ENCODE measurements around the gene FOXL2NB. TPM values are rescaled to one million over a fixed set of nuclear protein-coding genes. Genes with fewer than 3 reads are reported as not detected.

FOXL2NB gene
- total RNA-seq, 3 donors from 2014 or later (not counting 1 experiment from before 2014, with no cell fraction given) = not detected

- H3K36me3 Mint-ChIP-seq = no peaks in the 10 kb centered on the region
- H3K9me3 ChIP-seq (ENCODE audit: control insufficient read depth, insufficient read depth, low read length) = no peaks in the 10 kb centered on the region
- DNase-seq = peak in 1 of 2 donors; percentile 44
- H3K27ac ChIP-seq (ENCODE audit: low read length) = no peak overlapping the region
- no peaks in the 10 kb centered on the region for H3K9me3 Mint-ChIP-seq
- H3K27me3 Mint-ChIP-seq (ENCODE audit: low read depth in 2 of 2) = peaks cover 71 to 74% of the 10 kb centered on the region in 2 donors
- peaks cover 82% of the 10 kb centered on the region for H3K27me3 ChIP-seq (ENCODE audit: control insufficient read depth, insufficient read depth, low read length)
- H3K4me3 Mint-ChIP-seq = peak overlapping the region; percentile 79
- H3K36me3 ChIP-seq (ENCODE audit: control insufficient read depth, insufficient read depth, low read length) = no peaks in the 10 kb centered on the region
- no peak overlapping the region for H3K27ac Mint-ChIP-seq
- H3K4me1 ChIP-seq (ENCODE audit: control insufficient read depth, insufficient read depth, low read length) = peaks cover 47% of the 10 kb centered on the region
- H3K4me1 Mint-ChIP-seq = peaks cover 19 to 34% of the 10 kb centered on the region in 2 donors
- H3K4me3 ChIP-seq (ENCODE audit: low read length) = no peak overlapping the region
- WGBS (ENCODE audit: insufficient coverage) = 14% methylated on average over 27 of the region's 30 CpGs
- no peak for ATAC-seq
- intact Hi-C loops (cut with micrococcal nuclease) = no loop called here
- TF ChIP-seq CTCF (IDR thresholded peaks at IDR 0.05) = no peak
Observed at GRCh38 chr3:138943724-138944653, 3.0 kb upstream of the FOXL2NB start.

GRCh38 chr3:138944654-138944928 is 2.4 kb upstream of the FOXL2NB start:
- Histone ChIP-seq H3K27me3 (ENCODE audit: control insufficient read depth, insufficient read depth, low read length) (peaks cover 80% of the 10 kb centered on the region), H3K27ac (ENCODE audit: low read length) (no peak overlapping the region), H3K9me3 (ENCODE audit: control insufficient read depth, insufficient read depth, low read length) (no peaks in the 10 kb centered on the region), H3K36me3 (ENCODE audit: control insufficient read depth, insufficient read depth, low read length) (no peaks in the 10 kb centered on the region), H3K4me3 (ENCODE audit: low read length) (no peak overlapping the region), H3K4me1 (ENCODE audit: control insufficient read depth, insufficient read depth, low read length) (peaks cover 44% of the 10 kb centered on the region)
- 5% methylated on average over 11 of the region's 12 CpGs for WGBS (ENCODE audit: insufficient coverage)
- Mint-ChIP-seq H3K4me3 (peak overlapping the region; percentile 92), H3K36me3 (no peaks in the 10 kb centered on the region), H3K27ac (no peak overlapping the region), H3K9me3 (no peaks in the 10 kb centered on the region), H3K4me1 (peaks cover 19 to 33% of the 10 kb centered on the region in 2 donors), H3K27me3 (ENCODE audit: low read depth in 2 of 2) (peaks cover 71 to 75% of the 10 kb centered on the region in 2 donors)
- intact Hi-C loops (cut with micrococcal nuclease) = no loop called here
- no peak for TF ChIP-seq CTCF (IDR thresholded peaks at IDR 0.05)
- ATAC-seq (no peak), DNase-seq (no peak)

GRCh38 chr3:138944929-138945708 is 1.9 kb upstream of the FOXL2NB start:
- H3K4me3 Mint-ChIP-seq = peak overlapping the region; percentile 92
- peaks cover 19 to 30% of the 10 kb centered on the region in 2 donors for H3K4me1 Mint-ChIP-seq
- H3K9me3 Mint-ChIP-seq = no peaks in the 10 kb centered on the region
- ATAC-seq (peak; percentile 48 to 51 (median 48)), DNase-seq (peak; percentile 24 to 42)
- Histone ChIP-seq H3K4me3 (ENCODE audit: low read length) (no peak overlapping the region), H3K27me3 (ENCODE audit: control insufficient read depth, insufficient read depth, low read length) (peaks cover 78% of the 10 kb centered on the region), H3K4me1 (ENCODE audit: control insufficient read depth, insufficient read depth, low read length) (peaks cover 44% of the 10 kb centered on the region), H3K36me3 (ENCODE audit: control insufficient read depth, insufficient read depth, low read length) (no peaks in the 10 kb centered on the region), H3K27ac (ENCODE audit: low read length) (no peak overlapping the region), H3K9me3 (ENCODE audit: control insufficient read depth, insufficient read depth, low read length) (no peaks in the 10 kb centered on the region)
- H3K27ac Mint-ChIP-seq = peak overlapping the region; percentile 6 to 14
- 3% methylated on average over 80 of the region's 80 CpGs for WGBS (ENCODE audit: insufficient coverage)
- no peak for TF ChIP-seq CTCF (IDR thresholded peaks at IDR 0.05)
- peaks cover 67 to 75% of the 10 kb centered on the region in 2 donors for H3K27me3 Mint-ChIP-seq (ENCODE audit: low read depth in 2 of 2)
- H3K36me3 Mint-ChIP-seq = no peaks in the 10 kb centered on the region
- intact Hi-C loops (cut with micrococcal nuclease) = no loop called here

All from natural killer cell (primary cell).